ENCODE results near the gene SPRR3.

The SPRR3 gene, protein sequence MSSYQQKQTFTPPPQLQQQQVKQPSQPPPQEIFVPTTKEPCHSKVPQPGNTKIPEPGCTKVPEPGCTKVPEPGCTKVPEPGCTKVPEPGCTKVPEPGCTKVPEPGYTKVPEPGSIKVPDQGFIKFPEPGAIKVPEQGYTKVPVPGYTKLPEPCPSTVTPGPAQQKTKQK

DNA sequence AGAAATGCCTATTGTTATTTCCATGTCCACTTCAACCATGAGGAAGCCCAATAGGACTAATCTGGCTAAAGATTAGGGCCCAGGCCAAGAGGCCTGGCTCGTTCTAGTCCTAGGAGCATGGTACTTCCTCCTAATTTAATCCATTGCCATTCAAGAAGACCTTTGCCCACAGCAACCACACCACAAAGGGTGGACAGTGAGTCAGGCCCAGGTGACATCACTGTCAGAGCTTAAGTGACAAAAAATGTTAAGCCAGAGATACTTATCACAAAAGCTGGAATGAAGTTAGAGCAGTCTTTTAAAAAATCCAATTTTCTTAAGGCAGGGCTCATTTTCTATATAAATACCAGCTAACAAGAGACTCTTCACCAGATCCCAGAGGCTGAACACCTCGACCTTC, at the start of gene SPRR3:
Gene SPRR3, plus strand, starts transcription at position 368 of the 400 bp plus-strand sequence. CDS start 1,272 bp downstream, outside the sequence.
- DNase-seq (ENCODE audit: low read depth), result no peak

DNA sequence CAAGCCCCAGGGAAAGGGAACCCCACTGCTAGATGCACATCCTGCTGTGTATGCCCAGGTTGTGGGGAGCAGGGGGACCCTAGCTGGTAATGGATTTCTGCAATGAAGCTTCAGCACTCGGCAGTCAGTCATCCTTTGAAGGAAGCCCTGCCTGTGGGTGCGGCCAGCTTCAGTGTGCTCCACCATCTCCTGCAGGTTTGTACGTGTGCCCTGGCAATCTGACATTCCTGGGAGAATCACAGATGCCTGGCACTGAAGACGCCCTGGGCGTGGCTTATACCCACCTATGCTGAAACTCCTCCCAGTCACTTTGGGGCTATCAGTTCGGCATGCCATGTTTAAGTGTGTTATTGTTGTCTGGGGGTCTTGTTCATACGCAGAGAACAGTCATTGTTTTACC, 47.8 kb upstream of the SPRR3 start:
- DNase-seq (ENCODE audit: low read depth), result no peak

DNA sequence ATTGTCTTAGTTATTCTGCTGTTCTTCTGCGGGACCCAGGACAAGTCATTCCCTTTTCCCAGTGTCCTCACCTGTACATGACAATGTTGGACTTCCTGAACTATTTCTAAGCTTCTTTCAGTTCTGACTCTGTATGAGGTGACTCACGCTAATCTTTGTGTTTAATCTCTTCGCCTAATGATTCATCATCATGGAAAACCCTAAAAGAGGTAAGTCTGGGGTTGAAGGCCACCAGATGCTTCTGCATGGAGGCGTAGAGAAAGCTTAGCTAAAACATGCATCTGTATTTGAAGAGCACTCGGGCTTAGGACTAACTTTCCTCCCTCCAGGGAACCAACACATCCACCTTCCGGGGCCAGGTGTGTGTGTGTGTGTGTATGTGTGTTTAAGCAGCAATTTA, 47.1 kb upstream of the SPRR3 start:
- peak; percentile 76 for DNase-seq (ENCODE audit: low read depth)

DNA sequence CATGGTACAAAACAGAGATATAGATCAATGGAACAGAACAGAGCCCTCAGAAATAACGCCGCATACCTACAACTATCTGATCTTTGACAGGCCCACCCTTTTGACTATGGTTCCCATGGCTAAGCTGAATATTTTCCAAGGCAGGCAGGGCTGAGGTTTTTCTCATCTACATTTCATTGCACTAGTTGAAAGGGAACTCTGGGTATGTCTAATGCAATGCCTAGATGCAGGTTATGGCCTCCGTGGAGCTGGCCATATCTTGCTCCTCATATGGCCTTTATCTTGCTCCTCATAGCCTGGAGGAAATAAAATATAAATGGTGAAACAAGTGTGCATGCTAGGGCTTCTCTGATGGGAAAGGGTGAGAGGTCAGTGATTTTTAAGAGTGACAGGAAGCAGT, 44.0 kb upstream of the SPRR3 start:
- no peak for DNase-seq (ENCODE audit: low read depth)

DNA sequence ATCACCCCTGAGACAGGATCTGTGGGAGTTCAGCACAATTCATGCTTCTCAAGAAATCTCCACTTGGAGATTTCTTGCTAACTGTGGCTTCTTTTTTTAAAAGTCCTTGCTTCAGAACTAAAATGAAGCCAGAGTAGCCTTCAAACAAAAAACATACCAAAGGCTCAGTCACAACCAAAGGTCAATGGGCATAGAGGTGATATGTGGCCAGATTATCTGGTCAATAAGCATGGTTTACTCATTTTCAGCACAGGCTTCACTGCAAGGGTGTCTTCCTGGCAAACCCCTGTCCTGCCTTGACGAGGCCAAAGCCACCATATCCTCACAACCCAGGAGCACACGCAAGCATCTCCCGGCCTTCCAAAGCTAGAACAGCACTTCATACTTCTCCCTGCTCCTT, 42.3 kb upstream of the SPRR3 start:
- no peak for DNase-seq (ENCODE audit: low read depth)

DNA sequence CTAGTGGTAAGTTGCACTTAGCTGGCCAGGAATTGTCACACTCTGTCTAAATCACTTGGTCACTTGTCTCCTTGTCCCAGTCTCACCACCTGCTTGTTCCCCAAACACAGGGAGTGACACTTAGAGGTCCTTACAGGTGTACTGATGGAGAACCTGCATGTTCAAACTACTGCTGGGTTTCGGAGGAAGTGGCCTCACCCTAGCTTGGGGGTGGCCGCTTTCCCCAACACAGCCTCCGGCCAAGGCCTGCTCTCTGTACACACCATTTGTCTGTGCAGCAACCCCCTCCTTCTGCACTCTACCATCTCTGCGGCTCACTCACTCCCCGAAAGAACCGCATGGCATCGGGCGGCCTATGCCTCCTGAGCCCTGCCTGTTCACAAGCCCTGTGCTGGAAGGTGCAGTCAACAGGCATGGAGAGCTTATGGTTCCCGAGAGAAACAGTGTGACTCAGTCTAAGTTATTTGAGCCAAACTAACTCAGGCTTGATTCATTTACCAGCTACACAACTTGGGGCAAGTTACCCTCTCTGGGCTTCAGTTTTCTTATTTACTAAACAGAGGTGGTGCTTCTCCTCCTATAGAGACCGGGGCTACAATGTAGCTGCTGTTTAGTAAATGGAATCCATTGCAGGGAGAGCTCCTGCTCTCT, 41.6 kb upstream of the SPRR3 start:
- DNase-seq (ENCODE audit: low read depth), result no peak

DNA sequence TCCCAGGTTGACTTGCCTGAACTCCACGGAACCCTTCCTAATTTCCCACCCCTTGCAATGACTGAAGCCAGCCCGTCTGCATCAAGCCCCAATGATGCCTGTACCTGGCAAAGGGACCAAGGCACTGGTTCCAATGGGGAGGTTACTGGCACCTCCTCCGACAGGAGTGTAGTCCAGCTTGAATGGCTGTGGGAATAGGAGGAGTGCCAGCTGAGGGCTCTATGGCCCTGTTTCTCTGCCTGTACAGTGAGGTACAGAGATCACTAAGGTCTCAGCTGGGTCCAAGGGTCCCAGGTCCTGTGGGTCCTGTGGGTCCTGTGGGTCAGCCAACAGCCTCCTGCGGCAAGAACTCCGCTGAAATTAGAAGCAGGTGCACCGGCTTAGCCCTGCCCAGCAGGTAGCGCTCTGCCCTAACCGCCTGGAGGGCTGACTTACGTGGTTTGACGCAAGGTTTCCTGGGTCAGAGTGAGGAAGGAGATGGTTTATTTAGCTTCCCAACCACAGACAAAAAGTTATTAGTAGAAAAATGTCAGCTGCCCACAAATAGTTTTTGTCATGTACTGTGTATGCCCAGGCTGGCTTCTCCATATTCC, 41.0 kb upstream of the SPRR3 start:
- DNase-seq (ENCODE audit: low read depth), result no peak

DNA sequence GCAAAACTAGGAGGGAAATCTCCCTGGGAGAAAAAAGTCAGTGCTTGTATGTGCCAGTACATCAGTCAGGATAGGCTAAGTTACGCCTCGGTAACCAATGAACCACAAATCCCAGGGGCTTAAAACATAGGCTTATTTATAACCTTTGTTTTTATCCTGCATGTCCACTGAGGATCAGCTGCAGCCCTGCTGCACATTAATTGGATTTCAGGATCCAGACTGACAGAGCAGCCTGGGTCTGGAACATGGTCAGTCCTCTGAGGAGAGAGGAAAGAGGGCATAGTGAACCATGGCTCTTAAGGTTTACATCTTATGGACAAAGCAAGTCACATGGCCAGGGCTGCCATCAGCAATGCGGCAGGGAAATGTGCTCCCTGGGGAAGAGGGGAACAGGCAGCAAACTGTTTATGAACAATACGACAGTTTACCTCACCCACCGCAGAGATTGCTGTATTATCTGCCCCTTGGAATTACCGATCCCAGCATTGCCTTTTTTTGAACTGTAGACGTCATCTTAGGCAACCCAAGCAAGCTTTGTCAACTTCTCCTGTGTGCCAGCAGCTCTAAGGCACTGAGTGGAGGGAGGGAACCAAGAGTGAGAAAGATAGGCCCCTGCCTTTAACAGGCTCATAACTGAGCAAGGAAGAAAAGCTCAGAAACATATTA, 40.2 kb upstream of the SPRR3 start:
- DNase-seq (ENCODE audit: low read depth), result no peak

DNA sequence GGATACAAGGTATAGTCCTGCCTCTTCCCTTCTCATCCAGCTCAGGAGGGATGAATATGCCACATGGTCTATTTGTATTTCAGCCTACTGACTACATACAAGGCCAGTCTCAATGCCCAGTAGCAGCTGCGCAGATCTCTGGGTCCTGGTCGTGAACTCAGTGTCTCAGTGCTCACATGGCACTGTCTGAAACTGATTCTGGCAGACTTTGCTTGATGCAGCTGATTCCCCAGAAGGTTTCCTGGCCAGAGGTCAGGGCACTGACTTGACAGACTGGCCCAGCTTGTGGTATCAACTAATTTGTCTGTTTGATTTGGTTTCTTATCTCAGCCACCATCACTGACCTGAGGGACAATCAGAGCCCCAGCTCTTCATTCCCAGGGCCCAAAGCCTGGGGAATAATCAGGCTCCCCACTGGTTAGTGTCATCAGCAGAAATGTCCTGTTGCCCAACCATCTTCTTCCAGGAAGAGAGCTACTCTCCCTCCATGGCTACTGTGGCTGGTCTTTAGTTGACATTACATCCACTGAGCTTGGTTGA, 38.6 kb upstream of the SPRR3 start:
- DNase-seq (ENCODE audit: low read depth), result no peak

DNA sequence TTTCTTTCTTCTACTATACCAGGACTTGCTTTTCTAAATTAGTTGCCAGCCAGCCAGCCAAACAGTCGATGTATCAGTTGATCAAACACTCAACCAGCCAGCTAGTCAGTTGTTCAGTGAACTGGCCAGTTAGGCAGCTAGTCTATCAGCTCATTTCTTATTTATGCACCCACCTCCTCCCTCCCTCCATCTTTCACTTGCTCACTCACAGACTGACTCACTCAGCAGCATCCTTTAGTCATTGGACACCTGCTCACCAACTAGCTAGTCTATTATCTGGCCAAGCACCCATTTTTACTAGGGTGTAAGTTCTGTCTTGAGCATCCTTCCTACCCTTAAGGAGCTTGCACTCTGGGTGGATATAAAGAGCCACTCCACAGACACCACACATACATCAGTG, 37.0 kb upstream of the SPRR3 start:
- no peak for DNase-seq (ENCODE audit: low read depth)

DNA sequence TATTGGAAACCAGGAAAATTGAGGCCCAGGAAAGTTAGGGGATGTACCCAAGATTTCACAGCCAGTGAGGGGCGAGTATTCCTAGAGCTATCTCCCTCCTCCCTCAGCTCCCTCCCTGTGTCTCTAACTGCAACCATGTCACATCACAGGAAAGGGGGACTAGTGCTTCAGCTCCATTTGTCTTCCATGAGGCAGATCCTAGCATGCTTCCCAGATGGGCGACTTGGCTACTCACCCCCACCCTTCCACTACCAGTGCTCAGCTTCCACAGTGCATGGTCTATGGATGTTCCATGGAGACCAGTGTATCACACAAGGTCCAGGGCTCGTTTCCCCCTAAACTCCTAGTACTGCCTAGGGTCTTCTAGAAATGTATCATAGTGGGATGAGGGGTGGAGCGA, 35.7 kb upstream of the SPRR3 start:
- no peak for DNase-seq (ENCODE audit: low read depth)

DNA sequence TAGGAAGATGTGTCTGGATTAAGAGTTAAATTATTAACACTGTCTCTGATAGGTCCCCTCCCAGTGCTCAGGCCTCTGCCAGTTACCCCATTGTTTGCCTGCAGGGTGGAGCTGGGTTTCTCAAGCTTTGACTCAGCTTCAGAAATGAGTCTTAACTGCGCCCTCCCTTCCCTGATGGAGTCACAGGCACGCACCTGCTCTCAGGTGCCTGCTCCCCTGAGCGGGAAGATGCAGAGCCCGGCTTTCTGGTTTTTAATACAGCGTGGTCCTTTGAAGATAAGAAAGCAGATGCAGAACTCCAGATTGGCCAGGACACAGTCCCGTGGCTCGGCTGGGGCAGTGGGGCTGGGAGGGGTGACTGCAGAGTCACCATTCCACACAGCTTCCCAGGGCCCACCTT, 34.3 kb upstream of the SPRR3 start:
- no peak for DNase-seq (ENCODE audit: low read depth)

DNA sequence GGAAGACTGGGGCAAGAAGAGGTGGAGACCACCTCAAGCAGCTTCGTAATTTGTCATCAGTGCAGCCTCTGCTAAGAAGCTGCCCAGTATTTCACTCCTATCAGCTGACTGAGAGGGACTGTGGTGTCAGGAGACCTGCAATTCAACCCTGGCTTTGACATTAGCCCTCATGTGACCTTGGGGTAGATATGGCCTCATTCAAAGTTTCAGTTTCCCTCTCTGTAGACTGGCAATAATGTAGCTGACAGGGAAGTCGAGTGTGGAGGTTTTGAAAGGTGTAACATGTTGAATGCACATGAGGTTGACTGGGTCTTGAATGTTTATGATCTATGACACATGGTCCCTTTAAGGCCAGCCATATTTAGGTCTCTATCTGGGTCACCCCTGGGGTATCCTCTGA, 33.3 kb upstream of the SPRR3 start:
- no peak for DNase-seq (ENCODE audit: low read depth)

DNA sequence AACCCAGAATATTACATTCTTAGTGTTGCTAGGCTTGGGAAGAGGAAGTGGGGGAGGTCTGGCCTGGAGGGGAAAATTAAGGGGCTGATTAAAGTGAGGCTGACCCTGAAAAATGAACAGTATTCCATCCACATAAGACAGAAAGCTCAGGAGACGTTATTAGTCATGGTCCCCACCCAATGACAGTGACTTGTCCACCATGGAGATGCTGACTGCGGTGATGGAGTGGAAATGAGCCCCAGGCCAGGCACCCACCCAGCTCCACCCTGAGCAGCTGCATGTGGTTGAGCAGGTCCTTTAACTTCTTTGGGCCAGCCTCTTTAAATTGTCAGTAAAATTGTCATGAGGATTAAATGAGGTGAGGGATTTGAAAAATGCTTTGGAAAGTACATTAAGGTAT, 32.5 kb upstream of the SPRR3 start:
- no peak for DNase-seq (ENCODE audit: low read depth)

DNA sequence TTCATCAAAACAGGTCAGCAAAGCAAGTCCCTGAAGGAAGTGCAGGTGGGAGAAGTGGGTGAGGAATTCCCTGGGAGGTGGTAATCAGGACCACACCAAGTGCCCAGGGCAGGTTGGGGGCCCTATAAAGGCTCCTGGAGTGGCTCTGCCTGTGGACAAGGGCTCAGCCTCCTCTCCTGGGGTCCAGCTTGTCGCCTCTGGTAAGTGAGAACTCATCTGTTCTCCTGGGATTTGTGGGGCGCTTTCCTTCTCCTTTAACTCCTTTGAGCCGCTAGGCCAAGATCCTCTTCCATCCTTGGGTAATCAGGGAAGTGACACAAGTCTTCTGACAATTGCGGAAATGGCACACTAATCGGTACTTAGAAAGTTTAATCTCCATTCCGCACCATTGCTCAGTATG, 31.1 kb upstream of the SPRR3 start, which contains the start of gene SPRR4:
Gene SPRR4, plus strand, starts transcription at position 154 of the 400 bp plus-strand sequence. CDS start 1,243 bp downstream, outside the sequence.
- no peak for DNase-seq (ENCODE audit: low read depth)

DNA sequence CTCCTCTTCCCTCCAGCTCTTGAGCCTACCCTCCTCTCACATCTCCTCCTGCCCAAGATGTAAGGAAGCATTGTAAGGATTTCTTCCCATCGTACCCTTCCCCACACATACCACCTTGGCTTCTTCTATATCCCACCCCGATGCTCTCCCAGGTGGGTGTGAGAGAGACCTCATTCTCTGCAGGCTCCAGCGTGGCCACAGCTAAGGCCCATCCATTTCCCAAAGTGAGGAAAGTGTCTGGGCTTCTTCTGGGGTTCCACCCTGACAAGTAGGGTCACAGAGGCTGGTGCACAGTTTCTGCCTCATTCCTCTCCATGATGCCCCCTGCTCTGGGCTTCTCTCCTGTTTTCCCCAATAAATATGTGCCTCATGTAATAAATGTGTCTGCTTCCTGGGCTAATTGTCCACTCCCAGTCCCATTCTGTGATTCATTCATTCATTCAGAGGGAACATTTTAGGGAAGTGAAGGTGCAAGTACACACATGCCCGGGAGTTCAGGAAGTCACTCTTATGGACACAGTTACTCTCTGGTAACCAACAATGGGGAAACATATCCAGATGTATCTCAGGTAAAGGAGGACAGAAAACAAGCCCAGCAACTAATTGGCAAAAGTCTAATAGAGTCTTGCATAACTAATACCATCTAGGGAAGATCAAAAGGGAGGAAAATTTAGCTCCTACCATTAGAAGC, 29.2 kb upstream of the SPRR3 start:
- no peak for DNase-seq (ENCODE audit: low read depth)

DNA sequence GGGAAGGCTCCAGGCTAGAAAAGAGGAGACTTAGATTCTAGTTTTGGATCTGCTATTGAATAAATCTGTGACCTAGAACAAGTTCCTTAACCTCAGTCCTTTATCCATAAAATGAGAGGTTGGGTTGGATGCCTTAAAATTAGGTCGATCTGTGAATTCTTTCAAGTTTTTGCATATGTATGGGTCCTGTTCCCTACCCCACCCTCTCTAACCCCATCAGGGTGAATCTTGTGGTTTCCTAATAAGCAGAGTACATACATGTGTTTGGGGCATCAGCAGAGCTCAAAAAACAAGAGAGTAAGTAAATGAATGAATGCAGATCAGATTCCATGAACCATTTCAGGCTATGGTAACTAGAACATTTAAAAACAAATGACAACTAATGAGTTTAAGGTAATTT, 24.9 kb upstream of the SPRR3 start:
- DNase-seq (ENCODE audit: low read depth), result no peak

DNA sequence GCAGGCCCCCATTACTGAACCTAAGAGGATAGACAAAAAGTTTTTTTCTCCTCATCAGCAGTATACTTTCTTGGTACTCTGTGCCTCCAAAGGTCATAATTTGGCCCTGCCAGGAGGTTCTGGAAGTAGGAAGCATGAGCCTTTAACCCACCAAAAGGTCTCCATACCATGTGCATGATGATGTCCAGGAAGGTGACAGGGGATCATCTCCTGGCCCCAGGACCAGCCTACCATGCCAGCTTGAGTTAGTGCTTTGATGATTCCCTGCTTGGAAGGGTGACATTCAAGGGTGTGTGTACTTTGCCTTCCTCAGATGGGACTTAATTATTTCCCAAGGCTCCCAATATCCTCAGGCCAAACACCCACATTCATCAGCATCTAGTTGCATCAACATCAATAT, 23.9 kb upstream of the SPRR3 start:
- no peak for DNase-seq (ENCODE audit: low read depth)

DNA sequence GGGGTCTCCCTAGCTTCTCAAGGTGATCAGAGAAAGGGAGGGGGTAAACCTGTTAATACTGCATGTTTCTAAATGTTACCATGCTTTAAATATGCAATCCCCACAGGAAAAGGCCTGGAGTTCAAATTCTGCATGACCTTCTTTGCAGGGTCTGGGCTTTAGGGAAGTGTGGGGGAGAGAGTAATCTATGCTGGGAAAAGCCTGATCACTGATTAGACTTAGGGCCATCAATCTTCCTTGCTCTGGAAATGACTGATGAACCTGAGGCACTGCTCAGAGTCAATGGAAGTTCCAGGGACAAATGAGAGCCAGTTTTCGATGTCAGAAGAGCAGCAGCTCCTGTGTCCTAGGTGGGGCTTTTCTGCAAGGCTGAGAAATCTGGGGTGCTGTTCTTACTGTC, 20.9 kb upstream of the SPRR3 start:
- DNase-seq (ENCODE audit: low read depth), result no peak

DNA sequence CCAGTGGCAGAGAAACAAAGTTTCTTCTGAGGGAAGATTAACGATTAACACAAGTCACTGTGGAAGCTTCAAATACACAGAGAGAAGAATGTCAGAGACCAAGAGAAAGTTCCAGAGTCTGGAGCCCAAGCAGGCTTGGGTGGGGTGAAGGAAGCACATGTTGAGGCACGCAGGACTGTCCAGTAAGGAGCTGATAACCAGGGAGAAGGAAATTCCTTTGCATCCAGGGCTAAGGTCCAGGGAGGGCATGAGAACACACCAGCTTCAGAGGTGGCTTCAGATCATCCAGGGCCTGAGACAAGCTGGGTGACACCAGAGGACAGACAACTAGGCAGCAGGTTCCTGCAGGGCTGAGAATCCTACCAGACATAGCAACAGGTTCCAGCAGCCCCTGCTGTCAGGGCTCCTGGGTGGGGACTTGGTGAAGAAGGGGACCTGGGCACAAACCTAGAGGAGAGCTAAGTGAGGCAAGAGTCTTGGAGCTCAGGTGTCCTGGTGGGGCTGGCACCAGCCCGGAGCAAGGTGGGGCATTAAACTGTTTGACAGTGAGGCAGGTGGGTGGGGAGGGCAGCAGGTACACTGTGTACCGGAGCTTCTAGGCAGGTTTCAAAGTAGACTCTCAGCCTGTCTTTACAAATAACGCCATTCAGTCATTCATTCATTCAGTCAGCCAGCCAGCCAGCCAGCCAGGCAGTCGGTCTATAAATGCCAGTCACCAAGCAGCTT, 20.2 kb upstream of the SPRR3 start:
- DNase-seq (ENCODE audit: low read depth), result no peak

DNA sequence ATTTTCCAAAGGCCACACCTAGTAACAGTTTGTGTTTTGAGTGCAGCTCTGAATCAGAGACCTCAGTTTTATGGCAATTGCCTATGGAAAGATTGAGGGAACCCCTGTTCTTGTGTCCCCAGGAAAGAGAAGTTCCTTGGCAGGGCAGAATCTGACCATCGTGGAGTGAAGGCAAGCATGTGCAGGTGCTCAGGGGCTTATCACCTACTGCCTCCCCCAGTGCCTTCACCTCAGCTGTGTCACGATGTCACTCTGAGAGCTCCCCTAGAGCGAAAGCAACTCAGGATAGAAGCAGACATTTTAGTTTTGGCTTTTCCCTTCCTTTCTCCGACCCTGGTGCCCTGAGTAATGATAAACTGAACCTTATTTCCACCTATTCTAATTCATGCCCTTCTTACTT, 19.5 kb upstream of the SPRR3 start:
- DNase-seq (ENCODE audit: low read depth), result no peak

DNA sequence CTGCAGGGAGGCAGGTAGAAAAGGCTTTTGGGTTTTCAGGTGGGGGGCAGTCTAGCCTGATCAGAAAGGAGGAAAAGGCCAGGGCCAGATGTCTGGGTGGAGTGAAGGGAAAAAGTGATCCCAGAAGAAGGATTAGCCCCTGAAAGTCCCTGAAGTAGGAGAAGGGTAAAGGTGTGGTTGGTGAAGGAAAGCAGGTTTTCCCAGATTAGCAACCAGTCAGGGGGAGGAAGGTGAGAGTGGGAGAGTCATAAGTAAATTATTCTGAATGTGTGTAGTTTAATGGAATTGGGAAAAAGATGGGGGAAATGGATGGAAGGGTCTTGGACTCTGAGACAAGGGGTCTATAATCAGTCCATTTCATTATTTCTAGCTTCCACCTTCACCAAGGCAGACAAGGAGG, 18.3 kb upstream of the SPRR3 start:
- no peak for DNase-seq (ENCODE audit: low read depth)

All from ELR (cell line).